LNCaP clone FGC (cell line): Measurements from ENCODE around the gene WWC1.

ENCODE experiments used
- DNase-seq: peaks from one replicate; pipeline ENCODE4 v3.0.0-alpha.2; 2011; ENCODE audit warnings: low read depth
- H3K4me3 ChIP-seq: 2 replicates; pipeline ENCODE4 v1.5.1; 2011; ENCODE audit warnings: mild to moderate bottlenecking, low read depth, low read length, control low read depth
- TF ChIP-seq, protein P1 (sequence below): IDR thresholded peaks from 2 replicates; pipeline ENCODE4 v1.5.1; 2012; ENCODE audit warnings: mild to moderate bottlenecking; ENCODE audit not compliant: control insufficient read depth, insufficient read depth; ENCODE audit errors: extremely low read depth

WWC1 gene

DNA sequence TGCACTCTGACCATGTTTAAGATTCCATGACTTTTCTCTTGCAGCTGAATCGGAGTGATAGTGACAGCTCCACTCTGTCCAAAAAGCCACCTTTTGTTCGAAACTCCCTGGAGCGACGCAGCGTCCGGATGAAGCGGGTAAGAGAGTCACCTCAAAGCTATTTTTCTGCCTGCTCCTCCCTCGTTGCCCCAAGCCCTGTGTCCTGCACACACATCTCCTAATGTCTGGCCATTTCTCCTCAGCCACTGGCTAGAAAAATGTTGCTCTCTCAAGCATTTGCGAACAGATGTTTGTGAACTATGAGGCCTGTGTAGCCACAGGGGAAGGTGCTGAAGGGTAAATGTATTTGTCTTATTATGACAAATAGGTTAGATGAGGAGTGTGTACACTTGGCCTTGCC is 169.2 kb downstream of the WWC1 start:
- TF ChIP-seq, protein P1, sequence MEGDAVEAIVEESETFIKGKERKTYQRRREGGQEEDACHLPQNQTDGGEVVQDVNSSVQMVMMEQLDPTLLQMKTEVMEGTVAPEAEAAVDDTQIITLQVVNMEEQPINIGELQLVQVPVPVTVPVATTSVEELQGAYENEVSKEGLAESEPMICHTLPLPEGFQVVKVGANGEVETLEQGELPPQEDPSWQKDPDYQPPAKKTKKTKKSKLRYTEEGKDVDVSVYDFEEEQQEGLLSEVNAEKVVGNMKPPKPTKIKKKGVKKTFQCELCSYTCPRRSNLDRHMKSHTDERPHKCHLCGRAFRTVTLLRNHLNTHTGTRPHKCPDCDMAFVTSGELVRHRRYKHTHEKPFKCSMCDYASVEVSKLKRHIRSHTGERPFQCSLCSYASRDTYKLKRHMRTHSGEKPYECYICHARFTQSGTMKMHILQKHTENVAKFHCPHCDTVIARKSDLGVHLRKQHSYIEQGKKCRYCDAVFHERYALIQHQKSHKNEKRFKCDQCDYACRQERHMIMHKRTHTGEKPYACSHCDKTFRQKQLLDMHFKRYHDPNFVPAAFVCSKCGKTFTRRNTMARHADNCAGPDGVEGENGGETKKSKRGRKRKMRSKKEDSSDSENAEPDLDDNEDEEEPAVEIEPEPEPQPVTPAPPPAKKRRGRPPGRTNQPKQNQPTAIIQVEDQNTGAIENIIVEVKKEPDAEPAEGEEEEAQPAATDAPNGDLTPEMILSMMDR: no peak
- H3K4me3 ChIP-seq: no peak overlapping the region
- DNase-seq: no peak

GRCh38 chr5:168463081-168463480 is 171.6 kb downstream of the WWC1 start:
- DNase-seq: no peak
- H3K4me3 ChIP-seq: no peak overlapping the region
- TF ChIP-seq, protein P1: no peak

- DNase-seq: no peak
- H3K4me3 ChIP-seq: no peak overlapping the region
- TF ChIP-seq, protein P1: no peak
These were observed 172.8 kb downstream of the WWC1 start for GRCh38 chr5:168464214-168464613.

DNA sequence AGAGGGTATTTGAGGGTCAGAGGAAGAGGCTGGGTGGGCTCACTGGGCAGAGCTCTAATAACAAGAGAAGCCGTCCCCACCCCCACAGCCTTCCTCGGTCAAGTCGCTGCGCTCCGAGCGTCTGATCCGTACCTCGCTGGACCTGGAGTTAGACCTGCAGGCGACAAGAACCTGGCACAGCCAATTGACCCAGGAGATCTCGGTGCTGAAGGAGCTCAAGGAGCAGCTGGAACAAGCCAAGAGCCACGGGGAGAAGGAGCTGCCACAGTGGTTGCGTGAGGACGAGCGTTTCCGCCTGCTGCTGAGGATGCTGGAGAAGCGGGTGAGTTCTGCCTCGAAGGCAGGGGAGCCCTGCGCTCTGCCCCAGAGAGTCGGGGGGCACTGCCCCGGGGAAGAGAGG is 173.2 kb downstream of the WWC1 start:
- DNase-seq: no peak
- H3K4me3 ChIP-seq: no peak overlapping the region
- TF ChIP-seq, protein P1: no peak

GRCh38 chr5:168467755-168468330 is 176.4 kb downstream of the WWC1 start:
- TF ChIP-seq, protein P1: no peak
- H3K4me3 ChIP-seq: no peak overlapping the region
- DNase-seq: no peak

DNA sequence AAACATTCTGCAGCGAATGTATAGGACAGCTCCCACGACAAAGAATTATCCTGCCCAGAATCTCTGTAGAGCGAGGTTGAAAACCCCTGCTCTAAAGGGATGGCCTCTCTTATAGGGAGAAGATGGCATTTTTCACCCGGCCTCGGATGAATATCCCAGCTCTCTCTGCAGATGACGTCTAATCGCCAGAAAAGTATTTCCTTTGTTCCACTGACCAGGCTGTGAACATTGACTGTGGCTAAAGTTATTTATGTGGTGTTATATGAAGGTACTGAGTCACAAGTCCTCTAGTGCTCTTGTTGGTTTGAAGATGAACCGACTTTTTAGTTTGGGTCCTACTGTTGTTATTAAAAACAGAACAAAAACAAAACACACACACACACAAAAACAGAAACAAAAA is 177.4 kb downstream of the WWC1 start:
- no peak for DNase-seq
- TF ChIP-seq, protein P1: no peak
- no peak overlapping the region for H3K4me3 ChIP-seq

GRCh38 chr5:168469816-168470215 is 178.4 kb downstream of the WWC1 start:
- DNase-seq: no peak

More at GRCh38 chr5:168469816-168470215, 178.4 kb downstream of the WWC1 start:
- H3K4me3 ChIP-seq: no peak overlapping the region
- TF ChIP-seq, protein P1: no peak
